Measurements from ENCODE around the gene TOP3A. TPM values are rescaled to one million over a fixed set of nuclear protein-coding genes. Genes with fewer than 3 reads are reported as not detected.

TOP3A gene
- total and polyA plus RNA-seq, 2 of the 13 experiments (the other 11 are each of a cell fraction or from before 2014, with no cell fraction given): 16.9 to 36.8 TPM

GRCh38 chr17:18260332-18261145, 54.3 kb downstream of the TOP3A start, which contains the start of gene MIEF2 (continued):
- TF ChIP-seq ZBTB34 (CRISPR knock-in tag; IDR thresholded peaks at IDR 0.05) (no peak), ZNF20 (CRISPR knock-in tag; IDR thresholded peaks at IDR 0.05) (no peak), ZFP91 (CRISPR knock-in tag; IDR thresholded peaks at IDR 0.05; ENCODE audit: borderline replicate concordance) (peak; percentile 100), ZFP82 (CRISPR knock-in tag; IDR thresholded peaks at IDR 0.05; ENCODE audit: borderline replicate concordance) (no peak), ELF3 (CRISPR knock-in tag; IDR thresholded peaks at IDR 0.05) (peak; percentile 55; the same call in 1 of the 2 replicates), NR0B2 (CRISPR knock-in tag; IDR thresholded peaks at IDR 0.05) (no peak), ZNF577 (CRISPR knock-in tag; IDR thresholded peaks at IDR 0.05; ENCODE audit: borderline replicate concordance, low read depth) (no peak), PAF1 (CRISPR knock-in tag; IDR thresholded peaks at IDR 0.05) (no peak), DNMT1 (CRISPR knock-in tag; IDR thresholded peaks at IDR 0.05) (peak; percentile 34; the same call in 1 of the 2 replicates), ZNF616 (CRISPR knock-in tag; IDR thresholded peaks at IDR 0.05; ENCODE audit: low read depth) (peak; percentile 73; the same call in 1 of the 2 replicates), RBM39 (IDR thresholded peaks at IDR 0.05; ENCODE audit: low read depth, low read length, poor library complexity, severe bottlenecking) (peak; percentile 86), E2F5 (CRISPR knock-in tag; conservative IDR thresholded peaks at IDR 0.05) (0 out of 2 replicates have a peak, but pooled peaks have one; percentile 26), HIVEP1 (CRISPR knock-in tag; IDR thresholded peaks at IDR 0.05) (peak; percentile 79), HMGXB4 (CRISPR knock-in tag; IDR thresholded peaks at IDR 0.05; ENCODE audit: borderline replicate concordance in 1 of 2, low read depth in 1 of 2) (peak; percentile 52 to 89; a peak in 3 of 4 replicates), ZNF260 (CRISPR knock-in tag; IDR thresholded peaks at IDR 0.05; ENCODE audit: borderline replicate concordance, low read depth) (0 out of 2 replicates have a peak, but pooled peaks have one; percentile 30), ZIK1 (CRISPR knock-in tag; IDR thresholded peaks at IDR 0.05; ENCODE audit: borderline replicate concordance, low read depth) (peak; percentile 63; the same call in 1 of the 2 replicates), IRF9 (CRISPR knock-in tag; IDR thresholded peaks at IDR 0.05; ENCODE audit: borderline replicate concordance) (peak; percentile 42; the same call in 1 of the 2 replicates), NONO (IDR thresholded peaks at IDR 0.05) (no peak), NONO (CRISPR knock-in tag; conservative IDR thresholded peaks at IDR 0.05) (peak; percentile 64; the same call in 1 of the 2 replicates)

All from HepG2 (cell line).